Heart right ventricle (tissue), 16 donors: Measurements from ENCODE around the gene DLEC1. TPM values are rescaled to one million over a fixed set of nuclear protein-coding genes. Genes with fewer than 3 reads are reported as not detected.
A peak's percentile ranks its signal among the peaks of the same experiment; 100 is the strongest.

Experiments used
- ATAC-seq, 8 donors: fragments of 200-7000 bp; cut with Tn5 transposase; one replicate each; pipeline ENCODE4 v1.9.1; 2020; ENCODE audit warnings: mild to moderate bottlenecking in 8 of 8, moderate library complexity in 8 of 8, moderate number of reproducible peaks in 1 of 8
- DNase-seq, 2 donors: peaks; one replicate each; pipeline ENCODE4 v3.0.0-alpha.2; 2020
- H3K27ac ChIP-seq, 10 donors: fragments of 200-600 bp; sonication (generic) in 2 of 10; one replicate each; pipeline versions ENCODE4 v1.5.0 to v1.8.0; 2020 to 2022; ENCODE audit warnings: mild to moderate bottlenecking in 3 of 10
- H3K27me3 ChIP-seq, 7 donors: fragments of 200-600 bp; one replicate each; pipeline ENCODE4 v1.8.0; 2021 to 2022; ENCODE audit warnings: mild to moderate bottlenecking in 2 of 7
- H3K36me3 ChIP-seq, 9 donors: fragments of 200-600 bp; sonication (generic) in 1 of 9; one replicate each; pipeline versions ENCODE4 v1.5.0 to v1.8.0; 2020 to 2022; ENCODE audit warnings: mild to moderate bottlenecking in 2 of 9
- H3K4me1 ChIP-seq, 9 donors: fragments of 200-600 bp; sonication (generic) in 1 of 9; one replicate each; pipeline versions ENCODE4 v1.5.0 to v1.8.0; 2020 to 2022; ENCODE audit warnings: mild to moderate bottlenecking in 4 of 9
- H3K4me3 ChIP-seq, 10 donors: fragments of 200-600 bp; sonication (generic) in 2 of 10; one replicate each; pipeline versions ENCODE4 v1.5.0 to v1.8.0; 2020 to 2022; ENCODE audit warnings: mild to moderate bottlenecking in 7 of 10, moderate library complexity in 2 of 10
- H3K9me3 ChIP-seq, 11 donors: fragments of 200-600 bp in 10 of 11; sonication (generic) in 2 of 11; one replicate each; pipeline versions ENCODE4 v1.5.0 to v1.8.0; 2013 to 2022; ENCODE audit warnings: mild to moderate bottlenecking in 2 of 11, control low read depth in 1 of 11, moderate library complexity in 1 of 11
- WGBS, 2 donors: extraction: QIAGEN DNeasy Blood & Tissue Kit; methylation state at CpG; one replicate each; pipeline ENCODE4 v1.1.7; 2013; ENCODE audit warnings: inconsistent platforms in 1 of 2; 5-methylcytosine and 5-hydroxymethylcytosine counted together
- intact Hi-C, 10 donors: fragments of 100-400 bp; cut with DNase I; formaldehyde crosslinking; loops; one replicate each; pipeline versions ENCODE4 v1.11.1 to v1.14.2; 2022
- polyA plus RNA-seq, 2 donors: library from polyadenylated mRNA; stranded (reverse); fragments of 200-250 nt; gene quantifications; one replicate each; pipeline ENCODE4 v1.2.3, GENCODE V29; 2013
- total RNA-seq, 10 donors: library from RNA; stranded (reverse); fragmentation: NEBNext Ultra II Directional in 3 of 10; extraction: Animal tissue kit (Norgen Biotek cat#: 25700) in 3 of 10; gene quantifications; one replicate each; pipeline versions ENCODE4 v1.2.1 to v1.2.4, GENCODE V29; 2021 to 2023
- TF ChIP-seq, protein P1 (sequence below), 9 donors: fragments of 200-600 bp; sonication (generic) in 2 of 9; IDR thresholded peaks; one replicate each; pipeline versions ENCODE4 v1.5.0 to v1.8.0; 2021 to 2022; ENCODE audit warnings: antibody characterized with exemption in 9 of 9, mild to moderate bottlenecking in 5 of 9, moderate library complexity in 1 of 9
- donor health status: Arrhythmogenic right ventricular cardiomyopathy.
- donor health status: ischemic (EF 13 %, LVEDD 7.1; RV severe dilation, severe dysfunction).
- donor health status: healthy with polysubstance abuse.
- donor health status: DM: no; HTN: yes; CAD: no.
- donor health status: DM: no; HTN: no; CAD: no.
- donor health status: ischemic (EF 25% LVEDD 6.9; RV normal size, moderate dysfunction).
- donor health status: ischemic (EF 25% LVEDD 5.7; RV mildly dilated, moderate dysfunction).
- donor health status: healthy.
- donor health status: DM: yes; HTN: yes; CAD: no.
- donor health status: Ischemic cardiomyopathy.
- donor health status: ischemic (EF 35%, LVEDD 5.7; RV mildly dilated, moderate dysfunction).
- donor health status: nonischemic (EF 11% LVEDD 7.7; RV severe dilation, severe dysfunction).
- donor health status: DM: yes; HTN: yes; CAD: no.
- donor health status: PGD.
- donor health status: ischemic (EF 29% LVEDD 5.4; RV normal size, mild dysfunction).
- donor health status: nonischemic (EF 23%, LVEDD 6.1; RV moderate dilation, normal function).

DLEC1 gene
- total and polyA plus RNA-seq, 12 donors = 0.09 to 0.66 (median 0.30) TPM; not detected in 4

DNA sequence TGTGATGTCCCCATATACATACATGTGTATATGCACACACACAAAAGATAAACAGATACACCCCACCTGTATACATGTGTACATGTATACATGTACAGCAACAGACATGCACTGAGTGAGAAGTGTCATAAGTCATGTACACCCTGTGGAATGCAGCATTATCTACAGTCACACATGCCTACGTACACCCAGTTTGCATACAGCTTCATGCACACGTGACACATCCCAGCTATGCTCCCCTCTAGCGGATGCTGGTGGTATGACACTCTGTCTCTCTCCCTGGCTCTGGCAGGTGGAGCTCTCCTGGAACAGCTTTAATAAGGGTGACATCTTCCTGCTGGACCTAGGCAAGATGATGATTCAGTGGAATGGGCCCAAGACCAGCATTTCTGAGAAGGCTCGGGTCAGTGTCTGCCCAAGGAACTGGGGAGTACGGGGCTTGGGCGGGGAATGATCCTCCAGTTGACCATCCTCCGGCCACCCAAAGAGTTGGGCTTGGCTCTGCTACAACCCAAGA is 42.2 kb upstream of the DLEC1 start:
- DNase-seq (peak; percentile 53 to 70), ATAC-seq (peak in 2 of 8 donors; percentile 5 to 18)
- TF ChIP-seq, protein P1, sequence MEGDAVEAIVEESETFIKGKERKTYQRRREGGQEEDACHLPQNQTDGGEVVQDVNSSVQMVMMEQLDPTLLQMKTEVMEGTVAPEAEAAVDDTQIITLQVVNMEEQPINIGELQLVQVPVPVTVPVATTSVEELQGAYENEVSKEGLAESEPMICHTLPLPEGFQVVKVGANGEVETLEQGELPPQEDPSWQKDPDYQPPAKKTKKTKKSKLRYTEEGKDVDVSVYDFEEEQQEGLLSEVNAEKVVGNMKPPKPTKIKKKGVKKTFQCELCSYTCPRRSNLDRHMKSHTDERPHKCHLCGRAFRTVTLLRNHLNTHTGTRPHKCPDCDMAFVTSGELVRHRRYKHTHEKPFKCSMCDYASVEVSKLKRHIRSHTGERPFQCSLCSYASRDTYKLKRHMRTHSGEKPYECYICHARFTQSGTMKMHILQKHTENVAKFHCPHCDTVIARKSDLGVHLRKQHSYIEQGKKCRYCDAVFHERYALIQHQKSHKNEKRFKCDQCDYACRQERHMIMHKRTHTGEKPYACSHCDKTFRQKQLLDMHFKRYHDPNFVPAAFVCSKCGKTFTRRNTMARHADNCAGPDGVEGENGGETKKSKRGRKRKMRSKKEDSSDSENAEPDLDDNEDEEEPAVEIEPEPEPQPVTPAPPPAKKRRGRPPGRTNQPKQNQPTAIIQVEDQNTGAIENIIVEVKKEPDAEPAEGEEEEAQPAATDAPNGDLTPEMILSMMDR (IDR thresholded peaks at IDR 0.05) = peak; percentile 80 to 96 (median 89)
- H3K36me3 ChIP-seq = peaks cover 0 to 25% (median 0%) of the 10 kb centered on the region in 9 donors
- whole genome bisulfite sequencing, 2 donors = 52 to 61% methylated on average over 7 of the region's 7 CpGs
- no peak overlapping the region for H3K4me3 ChIP-seq
- H3K4me1 ChIP-seq = peaks cover 0 to 52% (median 26%) of the 10 kb centered on the region in 9 donors
- H3K9me3 ChIP-seq = no peaks in the 10 kb centered on the region
- intact Hi-C loops = loop anchor here in 1 of 10 donors (2.0 kb wide), 1 partner anchor 140 kb away; no protein-coding TSS in a partner anchor
- H3K27ac ChIP-seq = no peak overlapping the region
- no peaks in the 10 kb centered on the region for H3K27me3 ChIP-seq

GRCh38 chr3:37997342-37997741 is 41.7 kb upstream of the DLEC1 start:
- peaks cover 0 to 30% (median 0%) of the 10 kb centered on the region in 9 donors for H3K36me3 ChIP-seq
- no peaks in the 10 kb centered on the region for H3K9me3 ChIP-seq
- intact Hi-C loops = loop anchor here in 1 of 10 donors (2.0 kb wide), 1 partner anchor 141 kb away; no protein-coding TSS in a partner anchor
- TF ChIP-seq, protein P1 (IDR thresholded peaks at IDR 0.05) = no peak
- H3K4me3 ChIP-seq = no peak overlapping the region
- H3K27ac ChIP-seq = peak overlapping the region in 1 of 10 donors; percentile 92
- DNase-seq (no peak), ATAC-seq (no peak)
- WGBS, 2 donors = 91 to 95% methylated on average over 10 of the region's 10 CpGs
- peaks cover 0 to 52% (median 26%) of the 10 kb centered on the region in 9 donors for H3K4me1 ChIP-seq
- no peaks in the 10 kb centered on the region for H3K27me3 ChIP-seq

GRCh38 chr3:37997791-37998370 is 41.1 kb upstream of the DLEC1 start:
- ATAC-seq (peak in 2 of 8 donors; percentile 0), DNase-seq (peak in 1 of 2 donors; percentile 28)
- Histone ChIP-seq H3K9me3 (no peaks in the 10 kb centered on the region), H3K27me3 (no peaks in the 10 kb centered on the region), H3K4me1 (peaks cover 0 to 52% (median 28%) of the 10 kb centered on the region in 9 donors), H3K36me3 (peaks cover 0 to 36% (median 0%) of the 10 kb centered on the region in 9 donors), H3K4me3 (peak overlapping the region in 3 of 10 donors; percentile 45 to 59 (median 48)), H3K27ac (peak overlapping the region in 9 of 10 donors; percentile 85 to 95 (median 89))
- 82 to 88% methylated on average over 6 of the region's 6 CpGs for WGBS, 2 donors
- TF ChIP-seq, protein P1 (IDR thresholded peaks at IDR 0.05) = no peak
- intact Hi-C loops = loop anchor here in 1 of 10 donors (2.0 kb wide), 1 partner anchor 141 kb away; no protein-coding TSS in a partner anchor

DNA sequence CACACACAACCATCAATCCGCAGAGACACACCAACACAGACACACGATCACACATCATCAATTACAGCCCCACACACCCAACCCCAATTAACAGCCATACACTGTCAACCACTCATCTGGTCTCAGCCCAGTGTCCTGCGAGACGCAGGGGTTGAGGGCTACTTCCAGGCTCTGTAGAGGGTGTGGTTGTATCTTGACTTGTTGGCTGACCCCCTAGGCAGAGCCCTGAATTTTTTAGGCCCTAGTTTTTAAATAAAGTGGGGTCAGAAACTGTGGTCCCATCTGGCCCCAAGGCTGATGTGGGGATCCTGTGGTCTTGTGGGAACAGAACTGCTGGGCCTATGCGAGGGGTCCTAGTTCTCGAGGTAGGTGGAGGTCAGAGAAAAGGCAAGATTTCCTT is 39.2 kb upstream of the DLEC1 start:
- 92 to 96% methylated on average over 6 of the region's 6 CpGs for WGBS, 2 donors
- intact Hi-C loops = loop anchor here in 5 of 10 donors (2.0 to 10.0 kb wide), 6 partner anchors 141 to 655 kb away; no protein-coding TSS in a partner anchor
- TF ChIP-seq, protein P1 (IDR thresholded peaks at IDR 0.05) = no peak
- DNase-seq (no peak), ATAC-seq (no peak)
- Histone ChIP-seq H3K4me3 (no peak overlapping the region), H3K27ac (no peak overlapping the region), H3K27me3 (no peaks in the 10 kb centered on the region), H3K4me1 (peaks cover 0 to 53% (median 31%) of the 10 kb centered on the region in 9 donors), H3K9me3 (no peaks in the 10 kb centered on the region), H3K36me3 (peaks cover 0 to 37% (median 0%) of the 10 kb centered on the region in 9 donors)
